SU-DHL-6 (cell line): ENCODE data around the gene ACVR1B.

ENCODE experiments used
- H2AFZ ChIP-seq: fragments of 200-600 bp; sonication (generic); 2 replicates; pipeline ENCODE4 v1.6.1; 2014; ENCODE audit warnings: low read depth, mild to moderate bottlenecking, moderate library complexity, mixed read lengths, antibody characterized with exemption, low read length; ENCODE audit not compliant: severe bottlenecking
- H3F3A ChIP-seq: fragments of 200-600 bp; shearing (Covaris generic); 2 replicates; pipeline ENCODE4 v1.6.0; 2016; ENCODE audit warnings: antibody characterized with exemption, mild to moderate bottlenecking; ENCODE audit not compliant: insufficient read depth
- H3K27ac ChIP-seq: fragments of 200-600 bp; sonication (generic); 2 replicates; pipeline ENCODE4 v1.5.1; 2016; ENCODE audit warnings: low read depth, mild to moderate bottlenecking, low read length, moderate library complexity, mixed read lengths
- H3K27me3 ChIP-seq: fragments of 200-600 bp; sonication (generic), shearing (Covaris generic); 2 replicates; pipeline ENCODE4 v1.6.0; 2014; ENCODE audit warnings: mild to moderate bottlenecking, low read length
- H3K36me3 ChIP-seq: fragments of 200-600 bp; sonication (generic); 2 replicates; pipeline ENCODE4 v1.6.1; 2014; ENCODE audit warnings: mild to moderate bottlenecking, low read length, mixed read lengths
- H3K4me2 ChIP-seq: fragments of 300-600, 200-600 bp; shearing (Covaris generic), sonication (generic); 2 replicates; pipeline ENCODE4 v1.6.0; 2014; ENCODE audit warnings: low read length, low read depth, mild to moderate bottlenecking; ENCODE audit not compliant: poor library complexity, severe bottlenecking
- H3K4me3 ChIP-seq: fragments of 200-600 bp; sonication (generic); 2 replicates; pipeline ENCODE4 v1.5.1; 2014; ENCODE audit warnings: antibody characterized with exemption, low read length, mild to moderate bottlenecking, mixed read lengths; ENCODE audit not compliant: insufficient read depth, poor library complexity, severe bottlenecking
- H3K79me2 ChIP-seq: fragments of 200-600 bp; sonication (generic); 2 replicates; pipeline ENCODE4 v1.6.1; 2014; ENCODE audit warnings: mild to moderate bottlenecking, low read length, moderate library complexity; ENCODE audit not compliant: insufficient read depth
- H3K9ac ChIP-seq: fragments of 200-600 bp; sonication (generic); 2 replicates; pipeline ENCODE4 v1.7.0; 2014; ENCODE audit warnings: mild to moderate bottlenecking, low read length
- H3K9me2 ChIP-seq: fragments of 200-600 bp; sonication (generic); replicated peaks from 2 replicates; pipeline ENCODE4 v1.6.1; 2014; ENCODE audit warnings: low read length; ENCODE audit not compliant: insufficient read depth
- H3K9me3 ChIP-seq: fragments of 200-600 bp; sonication (generic); 2 replicates; pipeline ENCODE4 v1.6.1; 2014; ENCODE audit warnings: low read length, mixed read lengths; ENCODE audit not compliant: insufficient read depth
- H4K20me1 ChIP-seq: fragments of 200-600 bp; sonication (generic); 2 replicates; pipeline ENCODE4 v1.6.1; 2014; ENCODE audit warnings: low read depth, mild to moderate bottlenecking, antibody characterized with exemption, low read length, moderate library complexity, mixed read lengths
- EZH2phosphoT487 ChIP-seq: fragments of 200-600 bp; sonication (generic), shearing (Covaris generic); conservative IDR thresholded peaks from 2 replicates; pipeline ENCODE4 v1.6.1; 2018; ENCODE audit warnings: mild to moderate bottlenecking, antibody characterized with exemption, low read length, moderate library complexity, mixed read lengths
- TF ChIP-seq, protein P1 (sequence below): fragments of 200-600 bp; sonication (generic); IDR thresholded peaks from one replicate; pipeline ENCODE4 v1.5.1; 2017; ENCODE audit warnings: antibody characterized with exemption, mild to moderate bottlenecking, low read length, moderate library complexity; ENCODE audit not compliant: insufficient read depth, poor library complexity, severe bottlenecking

Gene ACVR1B

DNA sequence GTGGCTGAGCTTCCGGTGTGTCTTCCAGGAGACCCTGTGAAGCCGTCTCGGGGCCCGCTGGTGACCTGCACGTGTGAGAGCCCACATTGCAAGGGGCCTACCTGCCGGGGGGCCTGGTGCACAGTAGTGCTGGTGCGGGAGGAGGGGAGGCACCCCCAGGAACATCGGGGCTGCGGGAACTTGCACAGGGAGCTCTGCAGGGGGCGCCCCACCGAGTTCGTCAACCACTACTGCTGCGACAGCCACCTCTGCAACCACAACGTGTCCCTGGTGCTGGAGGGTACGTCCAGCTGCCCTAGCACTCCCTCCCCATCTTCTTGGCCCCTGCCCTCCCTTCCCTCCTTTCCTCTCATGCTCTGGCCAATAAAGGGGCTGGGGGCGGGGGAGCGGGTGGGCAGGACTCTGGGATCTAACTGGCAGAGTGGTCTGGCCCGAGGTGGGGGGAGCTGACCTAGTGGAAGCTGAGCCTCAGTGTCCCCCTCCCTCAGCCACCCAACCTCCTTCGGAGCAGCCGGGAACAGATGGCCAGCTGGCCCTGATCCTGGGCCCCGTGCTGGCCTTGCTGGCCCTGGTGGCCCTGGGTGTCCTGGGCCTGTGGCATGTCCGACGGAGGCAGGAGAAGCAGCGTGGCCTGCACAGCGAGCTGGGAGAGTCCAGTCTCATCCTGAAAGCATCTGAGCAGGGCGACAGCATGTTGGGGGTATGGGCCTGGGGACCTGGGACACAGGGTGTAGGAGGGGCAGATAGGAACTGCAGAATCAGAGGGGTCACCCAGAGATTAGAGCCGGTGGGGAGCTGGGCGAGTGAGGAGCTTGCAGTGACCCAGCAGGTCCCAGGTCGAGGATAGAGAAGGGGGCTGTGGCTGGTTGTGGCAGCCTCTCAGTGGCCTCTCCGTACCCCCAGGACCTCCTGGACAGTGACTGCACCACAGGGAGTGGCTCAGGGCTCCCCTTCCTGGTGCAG is 38.1 kb upstream of the ACVR1B start:
- no peak overlapping the region for H3K4me3 ChIP-seq
- H3K79me2 ChIP-seq: no peaks in the 10 kb centered on the region
- H3K27me3 ChIP-seq: no peaks in the 10 kb centered on the region
- no peaks in the 10 kb centered on the region for H3K9me2 ChIP-seq
- no peak overlapping the region for H2AFZ ChIP-seq
- no peak overlapping the region for H3K4me2 ChIP-seq
- no peak for TF ChIP-seq EZH2phosphoT487
- TF ChIP-seq, protein P1, sequence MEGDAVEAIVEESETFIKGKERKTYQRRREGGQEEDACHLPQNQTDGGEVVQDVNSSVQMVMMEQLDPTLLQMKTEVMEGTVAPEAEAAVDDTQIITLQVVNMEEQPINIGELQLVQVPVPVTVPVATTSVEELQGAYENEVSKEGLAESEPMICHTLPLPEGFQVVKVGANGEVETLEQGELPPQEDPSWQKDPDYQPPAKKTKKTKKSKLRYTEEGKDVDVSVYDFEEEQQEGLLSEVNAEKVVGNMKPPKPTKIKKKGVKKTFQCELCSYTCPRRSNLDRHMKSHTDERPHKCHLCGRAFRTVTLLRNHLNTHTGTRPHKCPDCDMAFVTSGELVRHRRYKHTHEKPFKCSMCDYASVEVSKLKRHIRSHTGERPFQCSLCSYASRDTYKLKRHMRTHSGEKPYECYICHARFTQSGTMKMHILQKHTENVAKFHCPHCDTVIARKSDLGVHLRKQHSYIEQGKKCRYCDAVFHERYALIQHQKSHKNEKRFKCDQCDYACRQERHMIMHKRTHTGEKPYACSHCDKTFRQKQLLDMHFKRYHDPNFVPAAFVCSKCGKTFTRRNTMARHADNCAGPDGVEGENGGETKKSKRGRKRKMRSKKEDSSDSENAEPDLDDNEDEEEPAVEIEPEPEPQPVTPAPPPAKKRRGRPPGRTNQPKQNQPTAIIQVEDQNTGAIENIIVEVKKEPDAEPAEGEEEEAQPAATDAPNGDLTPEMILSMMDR: no peak
- no peaks in the 10 kb centered on the region for H3F3A ChIP-seq
- H3K9ac ChIP-seq: no peak overlapping the region
- no peak overlapping the region for H3K27ac ChIP-seq
- H3K9me3 ChIP-seq: no peaks in the 10 kb centered on the region
- H4K20me1 ChIP-seq: no peaks in the 10 kb centered on the region
- no peaks in the 10 kb centered on the region for H3K36me3 ChIP-seq

DNA sequence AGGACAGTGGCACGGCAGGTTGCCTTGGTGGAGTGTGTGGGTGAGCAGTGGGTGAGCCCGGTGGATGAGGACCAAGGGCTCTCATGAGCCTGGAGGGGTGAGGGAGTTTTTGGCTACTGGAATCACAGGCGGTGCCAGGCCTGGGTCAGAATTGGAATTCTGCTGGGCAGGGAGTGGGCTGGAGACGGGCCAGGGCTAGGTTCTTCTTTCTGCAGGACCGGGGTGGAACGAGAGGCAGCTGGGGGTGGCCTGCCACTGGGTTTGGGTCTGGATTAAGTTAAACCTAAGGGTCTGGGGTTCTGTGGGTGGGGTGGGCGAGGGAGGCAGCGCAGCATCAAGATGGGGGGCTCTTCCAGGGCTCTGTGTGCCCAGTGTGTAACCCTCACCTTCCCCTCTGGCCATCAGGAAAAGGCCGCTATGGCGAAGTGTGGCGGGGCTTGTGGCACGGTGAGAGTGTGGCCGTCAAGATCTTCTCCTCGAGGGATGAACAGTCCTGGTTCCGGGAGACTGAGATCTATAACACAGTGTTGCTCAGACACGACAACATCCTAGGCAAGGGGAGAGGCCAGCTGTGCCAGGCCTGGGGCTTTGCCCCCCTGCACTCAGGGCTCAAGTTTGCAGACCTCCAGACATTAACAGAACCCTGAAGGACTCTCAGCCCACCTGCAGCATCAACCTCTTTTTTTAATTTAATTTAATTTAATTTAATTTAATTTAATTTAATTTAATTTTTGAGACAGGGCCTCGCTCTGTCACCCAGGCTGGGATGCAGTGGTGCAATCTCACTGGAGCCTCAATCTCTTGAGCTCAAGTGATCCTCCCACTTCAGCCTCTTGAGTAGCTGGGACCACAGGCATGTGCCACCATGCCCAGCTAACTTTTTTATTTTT is 37.2 kb upstream of the ACVR1B start:
- H3F3A ChIP-seq: no peaks in the 10 kb centered on the region
- H4K20me1 ChIP-seq: no peaks in the 10 kb centered on the region
- H3K9me2 ChIP-seq: no peaks in the 10 kb centered on the region
- no peak overlapping the region for H3K27ac ChIP-seq
- no peak overlapping the region for H3K4me3 ChIP-seq
- H3K27me3 ChIP-seq: no peaks in the 10 kb centered on the region
- no peak overlapping the region for H3K4me2 ChIP-seq
- TF ChIP-seq, protein P1: no peak
- no peak for TF ChIP-seq EZH2phosphoT487
- H3K36me3 ChIP-seq: no peaks in the 10 kb centered on the region
- no peak overlapping the region for H3K9ac ChIP-seq
- H2AFZ ChIP-seq: no peak overlapping the region
- no peaks in the 10 kb centered on the region for H3K79me2 ChIP-seq
- H3K9me3 ChIP-seq: no peaks in the 10 kb centered on the region

DNA sequence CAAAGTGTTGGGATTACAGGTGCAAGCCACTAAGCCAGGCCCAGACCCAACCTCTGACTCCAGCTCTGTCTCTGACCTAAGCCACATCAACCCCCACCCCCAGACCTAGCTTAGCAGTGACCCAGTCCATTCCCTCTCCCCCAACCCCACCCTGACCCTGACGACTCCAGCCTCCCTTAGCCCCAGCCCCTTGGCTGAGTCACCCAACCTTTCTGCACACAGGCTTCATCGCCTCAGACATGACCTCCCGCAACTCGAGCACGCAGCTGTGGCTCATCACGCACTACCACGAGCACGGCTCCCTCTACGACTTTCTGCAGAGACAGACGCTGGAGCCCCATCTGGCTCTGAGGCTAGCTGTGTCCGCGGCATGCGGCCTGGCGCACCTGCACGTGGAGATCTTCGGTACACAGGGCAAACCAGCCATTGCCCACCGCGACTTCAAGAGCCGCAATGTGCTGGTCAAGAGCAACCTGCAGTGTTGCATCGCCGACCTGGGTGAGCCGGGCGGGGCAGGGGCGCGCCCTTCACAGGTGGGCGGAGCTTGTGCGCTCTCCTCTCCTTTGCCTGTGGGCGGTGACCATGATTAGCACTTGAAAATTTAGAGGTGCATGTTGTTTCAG is 36.4 kb upstream of the ACVR1B start:
- Histone ChIP-seq H3K4me2 (no peak overlapping the region), H3K4me3 (no peak overlapping the region), H3K9ac (no peak overlapping the region), H3K79me2 (no peaks in the 10 kb centered on the region), H3K9me3 (no peaks in the 10 kb centered on the region), H3K27ac (no peak overlapping the region), H3K27me3 (no peaks in the 10 kb centered on the region), H2AFZ (no peak overlapping the region), H3F3A (no peaks in the 10 kb centered on the region), H3K36me3 (no peaks in the 10 kb centered on the region), H4K20me1 (no peaks in the 10 kb centered on the region), H3K9me2 (no peaks in the 10 kb centered on the region)
- TF ChIP-seq EZH2phosphoT487: no peak
- TF ChIP-seq, protein P1: no peak
